SK-N-SH (cell line): ENCODE measurements around the gene CACNA2D3.

Experiments
- FOXJ3 ChIP-seq: sonication (generic); formaldehyde crosslinking; IDR thresholded peaks from 2 replicates; pipeline ENCODE4 v1.5.1; 2020; ENCODE audit warnings: mild to moderate bottlenecking, missing genetic modification reagents
- GABPA ChIP-seq: IDR thresholded peaks from 2 replicates; pipeline ENCODE4 v1.4.0; 2012; ENCODE audit warnings: low read depth, mild to moderate bottlenecking
- POLR2AphosphoS5 ChIP-seq: IDR thresholded peaks from 2 replicates; pipeline ENCODE4 v1.6.1; 2012; ENCODE audit warnings: low read depth, low read length
- RXRA ChIP-seq: IDR thresholded peaks from 2 replicates; pipeline ENCODE4 v1.4.0; 2012; ENCODE audit warnings: low read depth, mild to moderate bottlenecking, borderline replicate concordance
- TF ChIP-seq, protein P1 (sequence below): fragments of 200-600 bp; sonication (generic); IDR thresholded peaks from 2 replicates; pipeline ENCODE4 v1.6.1; 2017; ENCODE audit warnings: antibody characterized with exemption, mild to moderate bottlenecking, moderate library complexity
- TF ChIP-seq, protein P2 (sequence below): fragments of 150-350 bp; IDR thresholded peaks from 2 replicates; pipeline ENCODE4 v1.6.1; 2017; ENCODE audit warnings: antibody characterized with exemption, low read length, low read depth, borderline replicate concordance
- TF ChIP-seq, protein P3 (sequence below): IDR thresholded peaks from 2 replicates; pipeline ENCODE4 v1.4.0; 2012; ENCODE audit warnings: low read depth

DNA sequence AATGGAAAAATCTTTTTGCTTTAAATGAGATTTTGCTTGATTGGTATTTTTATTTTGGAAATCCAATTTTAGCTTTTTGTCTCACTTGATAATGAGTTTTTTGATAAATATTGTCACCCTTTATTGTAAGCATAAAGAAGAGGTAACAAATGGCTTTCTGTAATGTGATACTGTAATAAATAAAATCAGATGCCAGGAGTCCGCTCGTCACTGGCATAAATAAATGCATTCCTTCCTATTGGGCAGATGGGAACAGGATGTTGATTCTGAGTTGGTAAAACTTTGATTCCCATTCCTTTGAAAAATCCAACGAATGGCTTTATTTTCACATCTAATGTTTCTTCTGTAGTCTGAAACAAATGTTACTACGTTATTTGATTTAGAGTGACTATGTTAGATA, 59.9 kb downstream of the CACNA2D3 start:
- TF ChIP-seq GABPA: no peak
- TF ChIP-seq, protein P1, sequence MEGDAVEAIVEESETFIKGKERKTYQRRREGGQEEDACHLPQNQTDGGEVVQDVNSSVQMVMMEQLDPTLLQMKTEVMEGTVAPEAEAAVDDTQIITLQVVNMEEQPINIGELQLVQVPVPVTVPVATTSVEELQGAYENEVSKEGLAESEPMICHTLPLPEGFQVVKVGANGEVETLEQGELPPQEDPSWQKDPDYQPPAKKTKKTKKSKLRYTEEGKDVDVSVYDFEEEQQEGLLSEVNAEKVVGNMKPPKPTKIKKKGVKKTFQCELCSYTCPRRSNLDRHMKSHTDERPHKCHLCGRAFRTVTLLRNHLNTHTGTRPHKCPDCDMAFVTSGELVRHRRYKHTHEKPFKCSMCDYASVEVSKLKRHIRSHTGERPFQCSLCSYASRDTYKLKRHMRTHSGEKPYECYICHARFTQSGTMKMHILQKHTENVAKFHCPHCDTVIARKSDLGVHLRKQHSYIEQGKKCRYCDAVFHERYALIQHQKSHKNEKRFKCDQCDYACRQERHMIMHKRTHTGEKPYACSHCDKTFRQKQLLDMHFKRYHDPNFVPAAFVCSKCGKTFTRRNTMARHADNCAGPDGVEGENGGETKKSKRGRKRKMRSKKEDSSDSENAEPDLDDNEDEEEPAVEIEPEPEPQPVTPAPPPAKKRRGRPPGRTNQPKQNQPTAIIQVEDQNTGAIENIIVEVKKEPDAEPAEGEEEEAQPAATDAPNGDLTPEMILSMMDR: no peak
- TF ChIP-seq RXRA: no peak
- TF ChIP-seq POLR2AphosphoS5: no peak
- no peak for TF ChIP-seq FOXJ3 (CRISPR knock-in tag)
- TF ChIP-seq, protein P2, sequence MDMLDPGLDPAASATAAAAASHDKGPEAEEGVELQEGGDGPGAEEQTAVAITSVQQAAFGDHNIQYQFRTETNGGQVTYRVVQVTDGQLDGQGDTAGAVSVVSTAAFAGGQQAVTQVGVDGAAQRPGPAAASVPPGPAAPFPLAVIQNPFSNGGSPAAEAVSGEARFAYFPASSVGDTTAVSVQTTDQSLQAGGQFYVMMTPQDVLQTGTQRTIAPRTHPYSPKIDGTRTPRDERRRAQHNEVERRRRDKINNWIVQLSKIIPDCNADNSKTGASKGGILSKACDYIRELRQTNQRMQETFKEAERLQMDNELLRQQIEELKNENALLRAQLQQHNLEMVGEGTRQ: no peak
- TF ChIP-seq, protein P3, sequence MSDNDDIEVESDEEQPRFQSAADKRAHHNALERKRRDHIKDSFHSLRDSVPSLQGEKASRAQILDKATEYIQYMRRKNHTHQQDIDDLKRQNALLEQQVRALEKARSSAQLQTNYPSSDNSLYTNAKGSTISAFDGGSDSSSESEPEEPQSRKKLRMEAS: no peak
